RWPE1 (cell line): ENCODE data around the gene PRKCQ.
"Not testable (repeated sequence)": the region's sequence is repeated elsewhere in the genome, so short reads cannot be mapped to it uniquely, and the experiment has no call there.

Experiments
- CTCF ChIA-PET: fragments of 350-600 bp; sonication (Branson Sonifier 250); formaldehyde crosslinking; extraction: SDS; loops from one replicate; lab custom pipeline; 2021; lab: Yijun Ruan, JAX
- POLR2A ChIA-PET: fragments of 400-600 bp; formaldehyde crosslinking; extraction: SDS; loops from one replicate; lab custom pipeline; 2020; ENCODE audit warnings: antibody characterized with exemption; ENCODE audit not compliant: low non-redundant PET; lab: Yijun Ruan, JAX
- DNase-seq: peaks from one replicate; pipeline ENCODE4 v3.0.0; 2012; ENCODE audit warnings: low spot score
- H3K27ac ChIP-seq: fragments of 450-650 bp; 2 replicates; pipeline ENCODE4 v1.5.1; 2017
- CTCF ChIP-seq: fragments of 450-650 bp; conservative IDR thresholded peaks from 2 replicates; pipeline ENCODE4 v1.5.1; 2017; ENCODE audit warnings: low read depth, mild to moderate bottlenecking

PRKCQ gene

GRCh38 chr10:6583447-6583846 lies 3.4 kb upstream of the PRKCQ start:
- ChIA-PET POLR2A (no interaction called here), CTCF (no interaction called here)
- no peak overlapping the region for H3K27ac ChIP-seq
- DNase-seq, result no peak
- TF ChIP-seq CTCF, result no peak

GRCh38 chr10:6582913-6583312 lies 2.8 kb upstream of the PRKCQ start:
- DNase-seq, H3K27ac ChIP-seq, POLR2A ChIA-PET: not testable (repeated sequence)
- CTCF ChIA-PET, result interaction anchor here (2.2 kb wide), 1 partner anchor 85 kb away, joined by 10 read pairs; no protein-coding TSS in a partner anchor

- no peak for DNase-seq
- no peak overlapping the region for H3K27ac ChIP-seq
- CTCF ChIA-PET, result interaction anchor here (0.6 to 2.2 kb wide), 2 partner anchors 85 to 941 kb away, joined by 3 to 10 read pairs; no protein-coding TSS in a partner anchor
- no peak for TF ChIP-seq CTCF
- POLR2A ChIA-PET, result interaction anchor here (0.7 kb wide), 1 partner anchor 9 kb away, joined by 3 read pairs; no protein-coding TSS in a partner anchor
Observed at GRCh38 chr10:6582298-6582697, 2.2 kb upstream of the PRKCQ start.

- no peak for DNase-seq
- POLR2A ChIA-PET, result interaction anchor here (0.7 kb wide), 1 partner anchor 9 kb away, joined by 3 read pairs; no protein-coding TSS in a partner anchor
- CTCF ChIA-PET, result interaction anchor here (0.6 to 2.2 kb wide), 4 partner anchors 64 to 941 kb away, joined by 3 to 10 read pairs (median 3); no protein-coding TSS in a partner anchor
- H3K27ac ChIP-seq, result no peak overlapping the region
- TF ChIP-seq CTCF, result no peak
Observed at GRCh38 chr10:6581778-6582228, 1.7 kb upstream of the PRKCQ start.

- H3K27ac ChIP-seq, POLR2A ChIA-PET, DNase-seq: not testable (repeated sequence)
- CTCF ChIA-PET, result interaction anchor here (0.6 to 2.2 kb wide), 7 partner anchors 64 to 1533 kb away, joined by 3 to 10 read pairs (median 3); no protein-coding TSS in a partner anchor
Observed at GRCh38 chr10:6581223-6581622, 1.1 kb upstream of the PRKCQ start.

- CTCF ChIA-PET, result interaction anchor here (0.6 to 2.2 kb wide), 11 partner anchors 11 to 1532 kb away, joined by 3 to 10 read pairs (median 3); no protein-coding TSS in a partner anchor
- H3K27ac ChIP-seq, result peak overlapping the region; percentile 63
- POLR2A ChIA-PET, result no interaction called here
- peak; percentile 59 for DNase-seq
- peak; percentile 79 for TF ChIP-seq CTCF
Observed at GRCh38 chr10:6580279-6581029, 378 bp upstream of the PRKCQ start.

- no peak for TF ChIP-seq CTCF
- no peak overlapping the region for H3K27ac ChIP-seq
- POLR2A ChIA-PET, result interaction anchor here (0.6 kb wide), 1 partner anchor 431 kb away, joined by 3 read pairs; no protein-coding TSS in a partner anchor
- CTCF ChIA-PET, result interaction anchor here (0.6 to 1.4 kb wide), 2 partner anchors 65 to 377 kb away, joined by 6 to 8 read pairs; partner anchors contain the start of gene PFKFB3
- DNase-seq, result no peak
Observed at GRCh38 chr10:6579183-6579903, 733 bp downstream of the PRKCQ start.
